HepG2 (cell line): ENCODE measurements around the gene RBPMS2.
"Not testable (repeated sequence)": the region's sequence is repeated elsewhere in the genome, so short reads cannot be mapped to it uniquely, and the experiment has no call there.

Experiments
- KAT7 ChIP-seq: IDR thresholded peaks from 2 replicates; pipeline ENCODE4 v1.6.1; 2018; ENCODE audit warnings: borderline replicate concordance, missing compliant biosample characterization
- POLR2A ChIP-seq, 2 experiments: IDR thresholded peaks; 2 replicates each; pipeline ENCODE4 v1.6.1; 2011; ENCODE audit warnings: low read depth in 2 of 2, low read length in 2 of 2, mild to moderate bottlenecking in 1 of 2, moderate library complexity in 1 of 2; ENCODE audit not compliant: insufficient read depth in 1 of 2
- POLR2AphosphoS5 ChIP-seq: IDR thresholded peaks from 2 replicates; pipeline ENCODE4 v1.6.1; 2012; ENCODE audit warnings: low read depth, low read length
- TF ChIP-seq, protein P1 (sequence below): sonication (generic); formaldehyde crosslinking; IDR thresholded peaks from 2 replicates; pipeline ENCODE4 v1.5.0; 2020; ENCODE audit warnings: mild to moderate bottlenecking, missing genetic modification reagents, moderate library complexity
- TF ChIP-seq, protein P2 (sequence below): sonication (generic); formaldehyde crosslinking; IDR thresholded peaks from 2 replicates; pipeline ENCODE4 v1.5.0; 2020; ENCODE audit warnings: missing genetic modification reagents
- TF ChIP-seq, protein P3 (sequence below): sonication (generic); formaldehyde crosslinking; IDR thresholded peaks from 2 replicates; pipeline ENCODE4 v1.5.1; 2020; ENCODE audit warnings: missing genetic modification reagents, mild to moderate bottlenecking, borderline replicate concordance

DNA sequence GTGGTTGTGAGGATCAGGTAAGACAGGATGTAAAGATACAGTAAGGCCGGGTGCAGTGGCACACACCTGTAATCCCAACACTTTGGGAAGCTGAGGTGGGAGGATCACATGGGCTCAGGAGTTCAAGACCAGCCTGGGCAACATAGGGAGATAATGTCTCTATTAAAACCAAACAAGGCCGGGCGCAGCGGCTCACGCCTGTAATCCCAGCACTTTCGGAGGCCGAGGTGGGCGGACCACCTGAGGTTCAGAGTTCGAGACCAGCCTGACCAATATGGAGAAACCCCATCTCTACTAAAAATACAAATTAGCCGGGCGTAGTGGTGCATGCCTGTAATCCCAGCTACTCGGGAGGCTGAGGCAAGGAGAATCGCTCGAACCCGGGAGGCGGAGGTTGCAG, 33.7 kb downstream of the RBPMS2 start:
- TF ChIP-seq, protein P1, sequence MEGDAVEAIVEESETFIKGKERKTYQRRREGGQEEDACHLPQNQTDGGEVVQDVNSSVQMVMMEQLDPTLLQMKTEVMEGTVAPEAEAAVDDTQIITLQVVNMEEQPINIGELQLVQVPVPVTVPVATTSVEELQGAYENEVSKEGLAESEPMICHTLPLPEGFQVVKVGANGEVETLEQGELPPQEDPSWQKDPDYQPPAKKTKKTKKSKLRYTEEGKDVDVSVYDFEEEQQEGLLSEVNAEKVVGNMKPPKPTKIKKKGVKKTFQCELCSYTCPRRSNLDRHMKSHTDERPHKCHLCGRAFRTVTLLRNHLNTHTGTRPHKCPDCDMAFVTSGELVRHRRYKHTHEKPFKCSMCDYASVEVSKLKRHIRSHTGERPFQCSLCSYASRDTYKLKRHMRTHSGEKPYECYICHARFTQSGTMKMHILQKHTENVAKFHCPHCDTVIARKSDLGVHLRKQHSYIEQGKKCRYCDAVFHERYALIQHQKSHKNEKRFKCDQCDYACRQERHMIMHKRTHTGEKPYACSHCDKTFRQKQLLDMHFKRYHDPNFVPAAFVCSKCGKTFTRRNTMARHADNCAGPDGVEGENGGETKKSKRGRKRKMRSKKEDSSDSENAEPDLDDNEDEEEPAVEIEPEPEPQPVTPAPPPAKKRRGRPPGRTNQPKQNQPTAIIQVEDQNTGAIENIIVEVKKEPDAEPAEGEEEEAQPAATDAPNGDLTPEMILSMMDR (CRISPR knock-in tag), result not testable (repeated sequence)
- TF ChIP-seq KAT7 (CRISPR knock-in tag); POLR2A (IDR thresholded peaks at IDR 0.05; ENCODE audit: insufficient read depth in 1 of 2, low read depth in 2 of 2, low read length in 2 of 2); POLR2AphosphoS5: not testable (repeated sequence)
- TF ChIP-seq, protein P2, sequence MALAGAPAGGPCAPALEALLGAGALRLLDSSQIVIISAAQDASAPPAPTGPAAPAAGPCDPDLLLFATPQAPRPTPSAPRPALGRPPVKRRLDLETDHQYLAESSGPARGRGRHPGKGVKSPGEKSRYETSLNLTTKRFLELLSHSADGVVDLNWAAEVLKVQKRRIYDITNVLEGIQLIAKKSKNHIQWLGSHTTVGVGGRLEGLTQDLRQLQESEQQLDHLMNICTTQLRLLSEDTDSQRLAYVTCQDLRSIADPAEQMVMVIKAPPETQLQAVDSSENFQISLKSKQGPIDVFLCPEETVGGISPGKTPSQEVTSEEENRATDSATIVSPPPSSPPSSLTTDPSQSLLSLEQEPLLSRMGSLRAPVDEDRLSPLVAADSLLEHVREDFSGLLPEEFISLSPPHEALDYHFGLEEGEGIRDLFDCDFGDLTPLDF (CRISPR knock-in tag), result not testable (repeated sequence)
- TF ChIP-seq, protein P3, sequence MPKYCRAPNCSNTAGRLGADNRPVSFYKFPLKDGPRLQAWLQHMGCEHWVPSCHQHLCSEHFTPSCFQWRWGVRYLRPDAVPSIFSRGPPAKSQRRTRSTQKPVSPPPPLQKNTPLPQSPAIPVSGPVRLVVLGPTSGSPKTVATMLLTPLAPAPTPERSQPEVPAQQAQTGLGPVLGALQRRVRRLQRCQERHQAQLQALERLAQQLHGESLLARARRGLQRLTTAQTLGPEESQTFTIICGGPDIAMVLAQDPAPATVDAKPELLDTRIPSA (CRISPR knock-in tag), result not testable (repeated sequence)
